GM04504 (cell line): Measurements from ENCODE around the gene PCSK6.

Experiments
- DNase-seq: peaks from one replicate; pipeline ENCODE4 v3.0.0-alpha.2; 2012; ENCODE audit warnings: low read depth

Gene PCSK6

GRCh38 chr15:101398247-101398646 lies 91.3 kb downstream of the PCSK6 start:
- DNase-seq: no peak

DNA sequence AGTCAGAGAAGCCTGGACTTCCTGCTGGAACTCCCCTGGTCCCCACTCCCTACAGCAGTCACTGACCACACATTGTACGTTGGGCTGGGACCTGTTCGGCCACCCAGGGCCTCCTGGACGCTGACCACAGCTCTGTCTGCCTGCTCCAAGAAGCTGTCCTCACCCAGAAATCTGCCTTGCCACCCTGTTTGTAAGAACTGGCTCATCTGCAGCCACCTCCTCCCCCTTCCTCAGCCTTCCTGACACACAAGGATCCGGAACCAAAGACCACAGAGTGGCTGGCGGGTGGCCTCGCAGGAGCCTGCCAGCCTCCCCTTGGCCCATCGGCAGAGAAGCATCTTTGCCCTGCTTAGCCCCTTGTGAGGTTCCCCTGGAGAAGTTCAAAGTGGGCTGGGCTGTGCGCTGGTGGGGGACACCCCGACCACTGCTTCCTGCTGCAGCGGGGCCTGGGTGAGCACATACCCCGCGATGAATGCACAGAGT lies 91.9 kb downstream of the PCSK6 start:
- no peak for DNase-seq

DNA sequence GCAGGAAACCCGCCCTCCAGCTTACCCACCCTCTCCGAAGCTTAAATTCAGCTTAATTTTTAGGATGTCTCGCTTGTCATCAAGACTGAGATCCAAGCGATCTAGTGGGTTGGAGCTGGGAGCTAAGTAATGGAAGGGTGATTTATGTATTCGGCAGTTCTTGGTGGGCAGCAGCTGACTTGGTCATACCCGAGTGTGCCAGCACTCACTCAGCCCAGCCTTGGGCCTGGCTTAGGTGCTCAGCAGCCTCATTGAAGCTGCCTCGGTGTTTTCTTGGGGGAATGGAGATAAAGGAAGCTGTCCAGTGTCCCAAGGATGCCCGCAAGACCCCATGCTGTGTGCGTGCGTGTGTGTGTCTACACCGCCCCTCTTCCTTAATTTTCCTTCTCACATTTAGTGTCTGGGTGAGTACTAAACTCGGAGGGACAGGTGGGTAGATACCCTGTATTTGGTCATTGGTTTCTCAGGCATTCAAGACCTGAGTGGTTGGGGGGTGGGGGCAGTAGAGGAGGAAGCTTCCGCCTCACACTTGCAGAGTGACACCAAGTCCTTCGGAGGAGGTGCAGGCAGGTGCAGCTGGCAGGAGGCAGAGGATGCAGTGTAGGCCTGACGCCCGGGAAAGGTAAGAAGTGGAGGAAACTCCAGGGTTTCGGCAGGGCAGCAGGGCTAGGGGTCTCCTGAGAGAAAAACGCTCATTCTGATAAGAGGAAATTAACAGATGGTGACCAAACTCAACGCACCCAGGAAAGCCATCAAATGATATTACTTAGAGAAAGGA lies 92.8 kb downstream of the PCSK6 start:
- DNase-seq: no peak

DNA sequence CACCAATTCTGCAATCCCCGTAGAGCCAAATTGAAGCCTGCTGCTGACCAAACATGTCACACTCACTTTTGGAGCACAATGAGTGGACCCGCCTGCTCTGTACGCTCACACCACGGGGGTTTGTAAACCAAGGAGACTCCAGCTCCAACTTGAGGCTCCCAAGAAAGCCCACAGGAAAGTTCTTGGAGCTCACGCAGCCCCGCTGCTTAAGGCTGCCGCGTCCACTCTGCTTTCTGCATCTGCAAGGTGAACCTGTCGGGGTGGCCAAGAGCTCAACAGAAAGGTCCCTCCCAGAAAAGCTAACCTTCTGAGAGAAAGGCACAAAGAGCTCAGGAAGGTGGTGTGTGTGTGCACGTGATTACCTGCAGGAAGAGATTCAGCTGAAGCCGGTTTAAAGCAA lies 94.9 kb downstream of the PCSK6 start:
- DNase-seq: no peak

- no peak for DNase-seq
These were observed 95.4 kb downstream of the PCSK6 start for GRCh38 chr15:101394056-101394630.

- DNase-seq: no peak
These were observed 96.3 kb downstream of the PCSK6 start for GRCh38 chr15:101393172-101393571.

- no peak for DNase-seq
These were observed 97.4 kb downstream of the PCSK6 start for GRCh38 chr15:101391981-101392640.

DNA sequence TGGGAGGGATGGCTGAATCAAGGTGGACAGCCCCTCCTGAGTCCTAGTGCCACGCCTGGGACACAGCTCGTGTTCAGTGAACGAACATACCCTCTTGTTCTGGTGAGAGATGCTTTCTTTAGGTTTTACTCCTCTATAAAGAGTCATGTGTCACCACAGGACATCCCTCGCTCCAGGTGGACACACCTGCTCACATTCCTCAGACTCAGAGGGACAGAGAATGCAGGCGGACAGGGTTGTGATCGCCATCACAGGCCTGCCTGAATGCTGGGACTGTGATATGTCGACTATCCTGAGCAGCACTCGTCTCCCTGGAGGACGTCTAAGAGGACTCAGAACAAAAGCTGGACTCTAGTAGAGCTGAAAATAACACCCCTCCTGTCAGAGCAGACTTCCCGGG lies 98.1 kb downstream of the PCSK6 start:
- DNase-seq: no peak

- DNase-seq: no peak
These were observed 99.0 kb downstream of the PCSK6 start for GRCh38 chr15:101390462-101390861.

GRCh38 chr15:101390060-101390459 lies 99.4 kb downstream of the PCSK6 start:
- DNase-seq: no peak

DNA sequence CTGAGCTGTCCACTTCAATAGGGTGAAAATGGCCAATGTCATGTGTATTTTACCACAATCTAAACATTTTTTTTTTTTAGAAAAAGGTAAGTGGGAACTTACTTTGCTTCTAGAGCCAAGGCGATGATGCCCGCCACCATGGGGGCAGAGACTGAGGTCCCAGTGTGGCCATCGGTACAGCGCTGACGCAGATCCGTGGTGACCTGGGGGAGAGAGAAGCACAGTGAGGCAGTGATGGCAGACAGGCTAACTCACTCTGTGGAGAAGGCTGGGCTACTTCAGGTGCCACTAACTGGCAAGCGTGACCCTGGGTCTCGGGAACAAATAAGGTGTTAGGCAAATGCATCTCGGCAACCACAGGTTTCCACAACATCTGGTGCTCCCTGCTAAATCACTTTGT lies 100.1 kb downstream of the PCSK6 start:
- no peak for DNase-seq

GRCh38 chr15:101388046-101388445 lies 101.5 kb downstream of the PCSK6 start:
- no peak for DNase-seq

DNA sequence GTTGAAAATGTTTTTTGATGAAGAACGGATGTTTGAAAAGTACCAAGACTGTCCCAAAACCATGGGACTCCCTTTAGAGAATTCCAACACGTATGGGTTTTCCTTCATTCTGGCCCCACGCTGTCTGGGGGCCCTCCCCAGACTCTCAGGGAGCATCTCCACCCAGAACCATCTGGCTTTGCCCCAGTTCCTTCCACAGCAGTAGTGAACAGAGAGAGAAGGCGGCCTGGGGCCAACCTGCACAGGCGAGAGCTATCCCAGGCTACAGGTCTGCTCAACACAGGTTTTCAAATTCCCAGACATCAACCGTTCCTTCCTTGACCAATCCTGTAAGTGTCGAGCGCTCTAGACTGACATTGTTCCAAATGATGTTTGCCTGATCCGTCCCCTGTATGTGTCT lies 101.9 kb downstream of the PCSK6 start:
- DNase-seq: no peak

- DNase-seq: no peak
These were observed 102.5 kb downstream of the PCSK6 start for GRCh38 chr15:101386967-101387366.

DNA sequence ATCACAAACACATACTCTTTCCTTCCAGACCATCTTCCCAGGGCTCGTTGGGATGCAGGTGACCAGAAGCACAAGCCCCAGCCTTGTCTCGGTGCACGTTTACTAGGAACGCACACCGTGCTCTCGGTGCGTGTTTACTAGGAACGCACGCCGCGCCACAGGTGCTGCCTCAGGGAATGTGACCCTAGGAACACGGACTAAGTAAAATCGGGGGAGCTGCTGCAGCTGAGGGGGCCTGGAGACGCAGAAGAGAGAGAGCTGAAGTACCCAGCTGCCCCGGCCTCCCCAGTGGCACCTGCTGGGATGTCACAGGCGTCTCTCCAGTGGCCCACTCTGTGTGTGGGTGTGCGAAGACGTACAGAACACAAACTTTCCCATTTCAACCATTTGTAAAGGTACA lies 103.5 kb downstream of the PCSK6 start:
- no peak for DNase-seq

DNA sequence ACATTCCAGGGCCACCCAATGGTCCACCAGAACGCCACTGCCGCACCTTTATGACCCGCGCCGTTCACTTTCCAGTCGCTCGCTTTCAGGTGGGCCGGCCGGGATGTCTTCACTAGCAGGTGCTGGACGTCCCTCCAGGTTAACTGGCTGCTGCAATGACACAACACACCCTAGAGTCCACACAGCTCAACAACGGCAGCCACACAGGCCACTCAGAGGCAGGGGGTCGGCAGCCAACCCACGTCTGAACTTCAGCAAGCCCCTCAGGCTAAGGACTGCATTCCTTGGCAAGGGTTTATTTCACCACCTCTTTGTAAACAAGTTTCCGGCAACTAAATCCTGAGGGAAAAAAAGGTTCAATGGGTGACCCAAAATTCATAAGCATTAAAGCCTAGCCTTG lies 105.2 kb downstream of the PCSK6 start:
- no peak for DNase-seq

- no peak for DNase-seq
These were observed 107.0 kb downstream of the PCSK6 start for GRCh38 chr15:101382544-101382943.

- no peak for DNase-seq
These were observed 107.8 kb downstream of the PCSK6 start for GRCh38 chr15:101381671-101382212.

- DNase-seq: no peak
These were observed 109.4 kb downstream of the PCSK6 start for GRCh38 chr15:101380146-101380545.

DNA sequence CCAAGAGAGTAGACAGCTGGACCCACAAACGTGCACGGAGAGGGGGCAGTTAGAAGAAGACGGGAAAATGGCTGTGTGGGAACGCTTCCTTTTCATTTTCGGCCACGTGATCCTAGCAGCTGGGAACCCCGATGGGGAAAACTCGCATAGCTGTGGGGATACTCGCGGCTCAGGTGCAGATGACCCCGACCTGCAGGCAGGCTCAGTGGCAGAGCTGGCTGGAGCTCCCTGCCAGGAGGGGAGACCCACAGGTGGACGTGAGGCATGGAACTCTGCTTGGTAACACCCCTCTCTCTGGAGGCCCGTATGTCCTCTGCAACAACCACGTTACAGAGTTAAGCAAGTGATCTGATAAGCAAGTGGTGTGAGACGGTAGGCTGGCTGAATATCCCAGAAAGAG lies 109.9 kb downstream of the PCSK6 start:
- no peak for DNase-seq

GRCh38 chr15:101378879-101379278 lies 110.6 kb downstream of the PCSK6 start:
- DNase-seq: no peak

- no peak for DNase-seq
These were observed 111.2 kb downstream of the PCSK6 start for GRCh38 chr15:101378171-101378755.
